ENCODE measurements around the gene SLC1A2. TPM values are rescaled to one million over a fixed set of nuclear protein-coding genes. Genes with fewer than 3 reads are reported as not detected.

The SLC1A2 gene
- total RNA-seq, 2 donors from 2014 or later, result 0.10 to 0.13 TPM

- H3K4me1 ChIP-seq, result no peaks in the 10 kb centered on the region
- H3K4me3 ChIP-seq, result no peak overlapping the region
- no peaks in the 10 kb centered on the region for H3K9me3 ChIP-seq
- H3K27me3 ChIP-seq, result no peaks in the 10 kb centered on the region
- H3K9ac ChIP-seq (ENCODE audit: low read depth in 2 of 2, low read length in 2 of 2), result no peak overlapping the region
- DNase-seq, result no peak
- intact Hi-C loops (cut with DNase I), result no loop called here
- TF ChIP-seq CTCF (IDR thresholded peaks at IDR 0.05), result no peak
- no peaks in the 10 kb centered on the region for H3K36me3 ChIP-seq
- no peak overlapping the region for H3K27ac ChIP-seq
These were observed 105.6 kb downstream of the SLC1A2 start for GRCh38 chr11:35313760-35314153.

GRCh38 chr11:35313066-35313759, 106.1 kb downstream of the SLC1A2 start:
- no peak overlapping the region for H3K27ac ChIP-seq
- no peaks in the 10 kb centered on the region for H3K36me3 ChIP-seq
- no peaks in the 10 kb centered on the region for H3K4me1 ChIP-seq
- H3K9ac ChIP-seq (ENCODE audit: low read depth in 2 of 2, low read length in 2 of 2), result no peak overlapping the region
- no peak for DNase-seq
- no peaks in the 10 kb centered on the region for H3K27me3 ChIP-seq
- H3K4me3 ChIP-seq, result no peak overlapping the region
- intact Hi-C loops (cut with DNase I), result no loop called here
- H3K9me3 ChIP-seq, result no peaks in the 10 kb centered on the region
- no peak for TF ChIP-seq CTCF (IDR thresholded peaks at IDR 0.05)

- H3K36me3 ChIP-seq, result no peaks in the 10 kb centered on the region
- intact Hi-C loops (cut with DNase I), result no loop called here
- H3K9ac ChIP-seq (ENCODE audit: low read depth in 2 of 2, low read length in 2 of 2), result no peak overlapping the region
- H3K4me1 ChIP-seq, result no peaks in the 10 kb centered on the region
- H3K9me3 ChIP-seq, result no peaks in the 10 kb centered on the region
- H3K27me3 ChIP-seq, result no peaks in the 10 kb centered on the region
- no peak overlapping the region for H3K27ac ChIP-seq
- no peak for TF ChIP-seq CTCF (IDR thresholded peaks at IDR 0.05)
- no peak for DNase-seq
- H3K4me3 ChIP-seq, result no peak overlapping the region
These were observed 108.0 kb downstream of the SLC1A2 start for GRCh38 chr11:35311331-35311730.

GRCh38 chr11:35308157-35308556, 111.2 kb downstream of the SLC1A2 start:
- H3K27ac ChIP-seq, result no peak overlapping the region

GRCh38 chr11:35307221-35307621, 112.1 kb downstream of the SLC1A2 start:
- Histone ChIP-seq H3K9me3 (no peaks in the 10 kb centered on the region), H3K4me3 (no peak overlapping the region), H3K27me3 (no peaks in the 10 kb centered on the region), H3K36me3 (no peaks in the 10 kb centered on the region), H3K4me1 (no peaks in the 10 kb centered on the region), H3K27ac (no peak overlapping the region), H3K9ac (ENCODE audit: low read depth in 2 of 2, low read length in 2 of 2) (no peak overlapping the region)
- intact Hi-C loops (cut with DNase I), result loop anchor here (5.0 to 10.0 kb wide), 2 partner anchors 312 to 380 kb away; no protein-coding TSS in a partner anchor
- TF ChIP-seq CTCF (IDR thresholded peaks at IDR 0.05), result no peak
- DNase-seq, result no peak

More at GRCh38 chr11:35308157-35308556, 111.2 kb downstream of the SLC1A2 start:
- TF ChIP-seq CTCF (IDR thresholded peaks at IDR 0.05), result no peak
- no peaks in the 10 kb centered on the region for H3K36me3 ChIP-seq
- no peaks in the 10 kb centered on the region for H3K9me3 ChIP-seq
- H3K27me3 ChIP-seq, result no peaks in the 10 kb centered on the region
- DNase-seq, result no peak
- no peaks in the 10 kb centered on the region for H3K4me1 ChIP-seq
- no peak overlapping the region for H3K4me3 ChIP-seq
- intact Hi-C loops (cut with DNase I), result loop anchor here (5.0 to 10.0 kb wide), 2 partner anchors 313 to 381 kb away; no protein-coding TSS in a partner anchor
- no peak overlapping the region for H3K9ac ChIP-seq (ENCODE audit: low read depth in 2 of 2, low read length in 2 of 2)
